ENCODE results near the gene TCF7L2.

The TCF7L2 gene

GRCh38 chr10:113159563-113159962, 209.5 kb downstream of the TCF7L2 start:
- no peak for DNase-seq (ENCODE audit: extremely low read depth, insufficient read length)
- Histone ChIP-seq H3K4me3 (replicated peaks; ENCODE audit: low read depth, low read length) (no peak overlapping the region), H3K36me3 (ENCODE audit: control insufficient read depth, insufficient read depth, low read length) (no peaks in the 10 kb centered on the region), H3K27me3 (replicated peaks; ENCODE audit: control insufficient read depth, insufficient read depth, low read length) (peaks cover 1% of the 10 kb centered on the region; the same call in 1 of the 2 replicates)
- no peak for TF ChIP-seq CTCF (IDR thresholded peaks at IDR 0.05; ENCODE audit: insufficient read depth, low read length, poor library complexity, severe bottlenecking)

DNA sequence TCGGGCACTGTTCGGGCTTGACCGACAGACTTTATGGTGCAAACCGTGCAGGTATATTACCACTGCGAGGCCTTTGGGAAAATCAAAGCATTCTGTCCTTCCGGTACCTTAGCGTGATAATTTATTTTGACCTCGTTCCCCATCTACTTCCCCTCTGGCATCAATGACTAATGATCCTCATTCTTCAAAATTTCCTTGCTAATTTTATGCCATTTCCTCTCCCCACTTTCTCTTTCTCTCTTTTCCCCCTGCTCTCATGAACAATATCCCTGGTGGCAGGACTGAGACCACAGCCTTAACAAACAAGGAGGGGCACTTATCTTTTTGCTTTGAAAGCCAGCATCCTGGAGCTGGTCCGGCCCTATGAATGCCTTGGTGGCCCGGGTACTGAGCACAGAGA, 210.6 kb downstream of the TCF7L2 start:
- no peaks in the 10 kb centered on the region for H3K36me3 ChIP-seq (ENCODE audit: control insufficient read depth, insufficient read depth, low read length)
- H3K4me3 ChIP-seq (replicated peaks; ENCODE audit: low read depth, low read length), result no peak overlapping the region

GRCh38 chr10:113161066-113161465, 211.0 kb downstream of the TCF7L2 start:
- Histone ChIP-seq H3K36me3 (ENCODE audit: control insufficient read depth, insufficient read depth, low read length) (no peaks in the 10 kb centered on the region), H3K4me3 (replicated peaks; ENCODE audit: low read depth, low read length) (no peak overlapping the region), H3K27me3 (replicated peaks; ENCODE audit: control insufficient read depth, insufficient read depth, low read length) (peaks cover 1% of the 10 kb centered on the region; the same call in 1 of the 2 replicates)
- no peak for TF ChIP-seq CTCF (IDR thresholded peaks at IDR 0.05; ENCODE audit: insufficient read depth, low read length, poor library complexity, severe bottlenecking)
- DNase-seq (ENCODE audit: extremely low read depth, insufficient read length), result no peak

More for the DNA sequence above, 210.6 kb downstream of the TCF7L2 start:
- no peak for TF ChIP-seq CTCF (IDR thresholded peaks at IDR 0.05; ENCODE audit: insufficient read depth, low read length, poor library complexity, severe bottlenecking)
- no peak for DNase-seq (ENCODE audit: extremely low read depth, insufficient read length)
- peaks cover 1% of the 10 kb centered on the region; the same call in 1 of the 2 replicates for H3K27me3 ChIP-seq (replicated peaks; ENCODE audit: control insufficient read depth, insufficient read depth, low read length)

- Histone ChIP-seq H3K27me3 (replicated peaks; ENCODE audit: control insufficient read depth, insufficient read depth, low read length) (no peaks in the 10 kb centered on the region), H3K4me3 (replicated peaks; ENCODE audit: low read depth, low read length) (no peak overlapping the region), H3K36me3 (ENCODE audit: control insufficient read depth, insufficient read depth, low read length) (no peaks in the 10 kb centered on the region)
- TF ChIP-seq CTCF (IDR thresholded peaks at IDR 0.05; ENCODE audit: insufficient read depth, low read length, poor library complexity, severe bottlenecking), result no peak
- DNase-seq (ENCODE audit: extremely low read depth, insufficient read length), result no peak
These were observed 212.9 kb downstream of the TCF7L2 start for GRCh38 chr10:113162960-113163359.

DNA sequence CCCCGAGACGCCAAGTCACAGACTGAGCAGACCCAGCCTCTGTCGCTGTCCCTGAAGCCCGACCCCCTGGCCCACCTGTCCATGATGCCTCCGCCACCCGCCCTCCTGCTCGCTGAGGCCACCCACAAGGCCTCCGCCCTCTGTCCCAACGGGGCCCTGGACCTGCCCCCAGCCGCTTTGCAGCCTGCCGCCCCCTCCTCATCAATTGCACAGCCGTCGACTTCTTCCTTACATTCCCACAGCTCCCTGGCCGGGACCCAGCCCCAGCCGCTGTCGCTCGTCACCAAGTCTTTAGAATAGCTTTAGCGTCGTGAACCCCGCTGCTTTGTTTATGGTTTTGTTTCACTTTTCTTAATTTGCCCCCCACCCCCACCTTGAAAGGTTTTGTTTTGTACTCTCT, 215.6 kb downstream of the TCF7L2 start:
- no peaks in the 10 kb centered on the region for H3K36me3 ChIP-seq (ENCODE audit: control insufficient read depth, insufficient read depth, low read length)
- no peak for DNase-seq (ENCODE audit: extremely low read depth, insufficient read length)
- no peaks in the 10 kb centered on the region; the same call in none of the 2 replicates for H3K27me3 ChIP-seq (replicated peaks; ENCODE audit: control insufficient read depth, insufficient read depth, low read length)
- H3K4me3 ChIP-seq (replicated peaks; ENCODE audit: low read depth, low read length), result no peak overlapping the region
- no peak for TF ChIP-seq CTCF (IDR thresholded peaks at IDR 0.05; ENCODE audit: insufficient read depth, low read length, poor library complexity, severe bottlenecking)

DNA sequence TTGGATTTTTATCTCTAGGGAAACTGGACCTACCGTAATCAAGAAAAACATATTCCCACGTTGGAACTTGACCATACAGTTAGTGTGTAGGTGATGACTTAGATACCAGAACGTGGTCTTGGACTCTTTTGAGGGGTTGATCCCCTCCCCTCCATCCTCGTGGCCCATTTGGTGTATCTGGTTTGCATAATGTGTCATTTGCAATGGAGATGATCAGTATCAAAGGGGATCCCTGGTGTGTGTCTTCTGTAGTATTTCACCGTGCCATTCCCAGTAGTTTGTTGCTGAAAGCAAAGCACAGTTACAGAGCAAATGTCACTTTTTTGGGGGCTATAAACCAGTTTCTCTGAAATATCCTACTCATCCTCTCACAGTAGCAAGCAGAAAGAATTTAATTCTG, 217.7 kb downstream of the TCF7L2 start:
- no peak for TF ChIP-seq CTCF (IDR thresholded peaks at IDR 0.05; ENCODE audit: insufficient read depth, low read length, poor library complexity, severe bottlenecking)
- no peak for DNase-seq (ENCODE audit: extremely low read depth, insufficient read length)
- H3K27me3 ChIP-seq (replicated peaks; ENCODE audit: control insufficient read depth, insufficient read depth, low read length), result no peaks in the 10 kb centered on the region; the same call in none of the 2 replicates
- no peaks in the 10 kb centered on the region for H3K36me3 ChIP-seq (ENCODE audit: control insufficient read depth, insufficient read depth, low read length)
- no peak overlapping the region for H3K4me3 ChIP-seq (replicated peaks; ENCODE audit: low read depth, low read length)
